ENCODE data around the gene CCDC69. TPM values are rescaled to one million over a fixed set of nuclear protein-coding genes. Genes with fewer than 3 reads are reported as not detected.
A peak's percentile ranks its signal among the peaks of the same experiment; 100 is the strongest.

Gene CCDC69
- polyA plus RNA-seq, 4 donors = 3.5 to 5.3 (median 4.9) TPM

DNA sequence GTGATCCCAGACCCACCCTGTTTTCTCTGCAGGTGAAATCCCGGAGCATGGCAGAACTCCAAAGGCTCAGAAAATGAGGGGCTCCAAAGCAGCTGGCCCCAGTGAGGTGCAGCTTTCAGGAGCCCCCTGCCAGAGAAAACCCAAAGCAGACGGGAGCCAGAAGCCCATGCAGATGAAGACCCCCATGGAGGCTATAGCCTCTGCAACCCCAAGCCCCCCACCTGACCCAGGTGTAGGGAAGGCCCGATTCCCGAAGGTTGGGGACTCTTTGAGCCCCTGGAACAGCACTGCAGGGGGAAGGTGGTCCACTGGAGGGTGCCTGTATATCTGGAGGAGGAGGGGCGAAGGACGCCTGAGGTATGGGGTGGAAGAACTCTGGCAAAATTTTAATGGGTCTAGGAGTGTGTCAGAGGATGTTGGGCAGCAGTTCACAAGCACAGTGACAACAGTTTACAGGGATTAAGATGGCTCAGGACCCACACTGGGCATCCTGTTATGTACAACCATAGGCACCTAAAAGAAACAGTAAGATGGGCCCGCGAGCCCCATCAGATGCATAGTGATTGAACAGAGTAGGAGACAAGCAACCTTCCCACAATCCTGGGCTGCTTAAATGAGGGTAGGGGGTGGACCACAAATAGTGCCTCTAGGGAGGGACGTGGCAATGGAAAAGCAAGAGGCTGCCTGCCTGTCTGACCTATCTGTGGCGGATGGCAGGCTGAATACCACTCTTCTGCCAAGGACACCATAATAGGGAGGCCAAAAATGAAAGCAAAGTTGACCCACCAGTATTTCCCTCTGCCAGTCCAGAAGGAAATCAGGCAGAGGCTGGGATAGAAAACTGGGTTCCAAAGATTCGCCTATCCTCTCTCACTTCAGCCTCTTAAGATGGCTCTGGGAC lies 49.9 kb downstream of the CCDC69 start:
- no peak for DNase-seq (ENCODE audit: low read depth in 4 of 4, low spot score in 3 of 4)

- no peak for DNase-seq (ENCODE audit: low read depth in 4 of 4, low spot score in 3 of 4)
Measured at GRCh38 chr5:151171529-151171928, 52.4 kb downstream of the CCDC69 start.

- no peak for DNase-seq (ENCODE audit: low read depth in 4 of 4, low spot score in 3 of 4)
Measured at GRCh38 chr5:151168602-151169344, 55.1 kb downstream of the CCDC69 start.

GRCh38 chr5:151167022-151167421 lies 56.9 kb downstream of the CCDC69 start:
- DNase-seq (ENCODE audit: low read depth in 4 of 4, low spot score in 3 of 4) = no peak

- DNase-seq (ENCODE audit: low read depth in 4 of 4, low spot score in 3 of 4) = peak in 2 of 4 donors; percentile 67 to 69
Measured at GRCh38 chr5:151164687-151165392, 59.1 kb downstream of the CCDC69 start.

- DNase-seq (ENCODE audit: low read depth in 4 of 4, low spot score in 3 of 4) = no peak
Measured at GRCh38 chr5:151162776-151163175, 61.1 kb downstream of the CCDC69 start.

DNA sequence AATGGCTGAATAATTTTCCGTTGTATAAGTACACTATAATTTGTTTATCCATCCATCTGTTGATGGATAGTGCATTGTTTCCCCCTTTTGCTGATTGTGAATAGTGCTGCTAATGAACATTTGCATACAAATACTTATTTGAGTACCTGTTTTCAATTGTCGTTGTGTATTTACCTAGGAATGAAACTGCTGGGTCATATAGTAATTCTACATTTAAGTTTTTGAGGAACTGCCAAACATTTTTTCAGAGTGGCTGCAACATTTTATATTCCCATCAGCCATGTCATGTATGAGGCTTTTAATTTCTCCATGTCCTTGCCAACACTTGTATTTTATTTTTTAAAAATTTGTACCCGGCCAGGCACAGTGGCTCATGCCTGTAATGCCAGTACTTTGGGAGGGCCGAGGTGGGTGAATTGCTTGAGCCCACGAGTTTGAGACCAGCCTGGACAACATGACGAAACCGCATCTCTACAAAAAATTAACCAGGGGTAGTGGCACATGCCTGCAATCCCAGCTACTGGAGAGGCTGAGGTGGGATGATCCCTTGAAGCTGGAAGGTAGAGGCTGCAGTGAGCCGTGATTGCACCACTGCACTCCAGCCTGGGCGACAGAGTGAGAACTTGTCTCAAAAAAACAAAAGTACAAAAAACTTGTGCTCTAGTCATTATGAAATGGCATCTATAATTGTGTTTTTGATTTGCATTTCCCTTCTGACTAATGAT lies 64.1 kb downstream of the CCDC69 start:
- no peak for DNase-seq (ENCODE audit: low read depth in 4 of 4, low spot score in 3 of 4)

GRCh38 chr5:151158287-151158661 lies 65.6 kb downstream of the CCDC69 start:
- DNase-seq (ENCODE audit: low read depth in 4 of 4, low spot score in 3 of 4) = no peak

- DNase-seq (ENCODE audit: low read depth in 4 of 4, low spot score in 3 of 4) = peak; percentile 66 to 81 (median 73)
Measured at GRCh38 chr5:151157426-151158286, 66.2 kb downstream of the CCDC69 start, which contains the start of gene ANXA6. Gene ANXA6 (minus strand): TSS chr5:151157779. CDS start chr5:151147901, 9,878 bp downstream.

DNA sequence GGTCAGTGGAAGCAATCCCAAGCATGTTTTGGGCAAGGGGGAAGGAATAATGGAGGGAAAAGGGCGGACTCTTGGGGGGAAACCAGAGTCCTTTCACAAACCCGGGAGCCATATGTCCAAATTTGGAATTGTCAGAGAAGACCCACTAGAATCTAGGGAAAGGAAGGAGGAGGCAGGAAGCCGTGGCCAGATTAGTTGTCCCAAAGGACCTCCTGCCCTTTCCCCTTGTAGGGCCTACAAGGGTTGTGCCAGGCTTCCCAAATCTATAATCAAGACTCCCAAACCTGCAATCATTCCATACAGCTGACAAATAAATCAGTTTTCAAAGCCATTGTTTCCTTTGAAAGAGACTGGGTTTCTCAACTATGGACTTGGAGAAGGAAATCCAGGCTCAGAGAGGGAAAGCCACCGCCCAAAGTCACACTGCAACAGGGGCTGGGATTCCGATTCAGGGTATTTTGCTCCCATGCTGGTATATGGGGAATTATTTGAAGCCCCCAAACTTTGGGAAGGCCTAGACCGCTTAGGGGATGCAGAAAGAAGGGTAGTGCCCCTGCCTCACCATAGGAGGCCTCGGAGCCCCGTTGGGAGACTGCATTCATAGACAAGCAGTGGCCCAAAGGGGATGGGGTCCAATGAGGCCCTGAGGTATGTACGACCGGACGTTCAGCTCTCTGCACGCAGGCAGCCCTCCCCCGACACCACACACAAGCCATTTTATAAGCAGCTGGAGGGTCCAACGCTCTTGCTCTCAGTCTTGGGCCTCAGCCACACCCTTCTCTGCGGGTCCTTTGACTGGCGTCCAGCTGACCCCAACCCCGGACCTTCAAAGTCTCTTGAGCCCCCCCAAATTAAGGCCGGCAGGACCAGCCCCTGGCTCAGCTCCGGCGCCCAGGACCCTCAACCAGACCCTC lies 67.1 kb downstream of the CCDC69 start:
- no peak for DNase-seq (ENCODE audit: low read depth in 4 of 4, low spot score in 3 of 4)

DNA sequence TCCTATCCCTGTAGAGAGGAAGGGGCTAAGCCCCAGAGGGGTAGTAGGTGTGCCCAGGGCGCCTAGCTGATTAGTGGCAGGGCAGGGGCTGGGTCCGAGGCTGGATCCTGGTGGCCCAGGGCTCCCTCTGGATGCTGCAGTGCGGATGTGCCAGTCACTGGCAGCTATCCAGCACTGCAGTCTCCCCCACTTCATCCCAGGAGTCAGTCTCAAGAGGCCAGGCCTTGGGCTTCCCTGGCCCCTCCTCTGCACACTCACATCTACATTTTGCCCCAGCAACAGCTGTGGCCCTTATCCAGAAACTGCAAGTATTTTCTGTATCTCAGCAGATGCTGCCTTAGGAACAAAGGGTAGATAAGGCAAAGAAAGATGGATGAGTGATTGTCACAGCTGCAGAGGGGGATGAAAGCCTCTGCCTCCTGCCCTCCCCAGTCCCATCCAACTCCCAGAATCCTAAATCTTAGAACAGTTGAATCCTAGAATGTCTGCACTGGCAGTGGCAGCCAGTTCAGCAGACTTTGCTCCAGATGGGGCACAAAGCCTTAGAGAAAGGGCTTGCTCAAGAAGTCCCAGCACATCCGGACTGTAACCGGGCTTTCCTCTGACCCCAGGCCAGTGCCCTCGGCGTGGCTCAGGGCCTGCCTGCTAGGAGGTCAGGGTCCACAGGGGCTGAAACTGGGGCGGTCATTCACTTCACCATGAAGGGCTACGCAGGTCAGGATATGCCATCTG lies 68.0 kb downstream of the CCDC69 start:
- DNase-seq (ENCODE audit: low read depth in 4 of 4, low spot score in 3 of 4) = no peak

DNA sequence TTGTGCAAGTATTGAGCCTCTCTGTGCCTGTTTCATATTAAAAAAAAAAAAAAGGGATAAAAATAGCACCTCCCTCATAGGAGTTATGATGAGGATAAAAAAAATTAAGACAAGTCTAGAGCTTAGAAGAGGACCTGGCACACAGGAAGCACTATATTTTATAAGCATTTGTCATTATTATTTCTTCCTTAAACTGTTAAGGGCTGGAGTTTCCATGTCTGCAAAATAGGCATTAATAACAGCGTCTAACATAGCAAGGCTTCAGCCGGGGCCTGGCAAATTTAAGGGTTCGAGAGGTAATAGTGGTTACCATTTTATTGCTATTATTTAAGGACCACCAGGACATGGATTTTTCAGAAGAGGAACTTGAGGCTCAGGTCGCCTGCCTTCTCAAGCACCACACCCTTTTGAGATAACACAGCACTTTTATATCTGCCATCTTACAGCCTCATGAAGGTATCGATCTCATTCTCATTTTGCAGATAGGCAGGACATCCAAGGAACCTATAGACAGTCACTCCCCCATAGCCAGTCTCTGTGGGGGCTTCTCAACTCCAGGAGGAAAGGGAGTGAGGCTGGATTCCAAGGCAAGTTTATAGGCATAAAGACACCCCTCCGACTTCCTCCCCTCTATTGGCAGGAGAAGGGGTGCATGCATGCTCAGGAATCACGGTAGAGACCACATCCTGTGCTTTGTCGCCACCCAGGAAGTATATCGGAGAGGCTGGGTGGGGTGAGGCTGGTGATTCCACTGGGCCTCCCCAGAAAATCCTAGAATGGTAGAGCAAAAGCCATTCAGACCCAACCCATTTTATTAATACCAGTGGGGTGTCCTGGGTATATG lies 68.7 kb downstream of the CCDC69 start:
- DNase-seq (ENCODE audit: low read depth in 4 of 4, low spot score in 3 of 4) = no peak

- DNase-seq (ENCODE audit: low read depth in 4 of 4, low spot score in 3 of 4) = no peak
Measured at GRCh38 chr5:151153766-151154272, 70.1 kb downstream of the CCDC69 start.

- DNase-seq (ENCODE audit: low read depth in 4 of 4, low spot score in 3 of 4) = no peak
Measured at GRCh38 chr5:151153300-151153699, 70.6 kb downstream of the CCDC69 start.

DNA sequence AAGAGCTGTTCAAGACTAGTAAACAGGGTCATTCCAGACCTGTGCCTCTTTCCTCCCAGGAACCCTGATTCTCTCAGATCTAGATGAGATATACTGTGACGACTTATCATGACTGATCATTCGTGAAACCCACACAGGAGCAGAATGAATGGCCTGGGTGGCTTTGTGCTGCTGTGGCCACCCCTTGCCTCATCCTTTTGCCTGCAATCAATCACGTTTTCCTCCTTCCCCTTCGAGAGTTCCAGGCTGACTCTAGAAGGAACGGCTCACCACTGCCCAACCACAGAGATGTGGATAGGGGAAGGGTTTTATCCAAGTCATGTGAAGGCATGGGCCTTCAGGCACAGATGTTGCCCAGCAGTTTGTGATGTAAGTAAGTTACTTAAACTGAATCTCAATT lies 72.1 kb downstream of the CCDC69 start:
- no peak for DNase-seq (ENCODE audit: low read depth in 4 of 4, low spot score in 3 of 4)

DNA sequence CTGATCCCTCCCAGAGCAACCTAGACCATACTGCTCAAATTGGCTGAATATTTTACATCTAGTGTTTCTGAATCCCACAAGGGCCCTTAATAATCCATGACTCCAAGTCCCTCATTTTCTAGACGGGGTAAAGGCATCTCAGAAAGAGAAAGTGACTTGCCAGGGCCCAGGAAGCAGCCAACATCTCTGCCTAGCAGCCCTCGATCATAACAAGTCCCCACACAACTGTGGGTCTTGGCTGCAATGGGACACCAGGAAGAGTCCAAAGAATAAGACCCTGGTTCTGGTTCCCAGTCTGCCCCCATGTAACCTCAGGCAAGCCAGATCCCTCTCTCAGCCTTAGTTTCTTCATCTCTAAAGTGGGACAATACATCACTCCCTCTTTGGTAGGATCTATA lies 72.6 kb downstream of the CCDC69 start:
- DNase-seq (ENCODE audit: low read depth in 4 of 4, low spot score in 3 of 4) = no peak

Measured in left renal pelvis (tissue), 4 donors.